ENCODE data around the gene DPEP3.

DNA sequence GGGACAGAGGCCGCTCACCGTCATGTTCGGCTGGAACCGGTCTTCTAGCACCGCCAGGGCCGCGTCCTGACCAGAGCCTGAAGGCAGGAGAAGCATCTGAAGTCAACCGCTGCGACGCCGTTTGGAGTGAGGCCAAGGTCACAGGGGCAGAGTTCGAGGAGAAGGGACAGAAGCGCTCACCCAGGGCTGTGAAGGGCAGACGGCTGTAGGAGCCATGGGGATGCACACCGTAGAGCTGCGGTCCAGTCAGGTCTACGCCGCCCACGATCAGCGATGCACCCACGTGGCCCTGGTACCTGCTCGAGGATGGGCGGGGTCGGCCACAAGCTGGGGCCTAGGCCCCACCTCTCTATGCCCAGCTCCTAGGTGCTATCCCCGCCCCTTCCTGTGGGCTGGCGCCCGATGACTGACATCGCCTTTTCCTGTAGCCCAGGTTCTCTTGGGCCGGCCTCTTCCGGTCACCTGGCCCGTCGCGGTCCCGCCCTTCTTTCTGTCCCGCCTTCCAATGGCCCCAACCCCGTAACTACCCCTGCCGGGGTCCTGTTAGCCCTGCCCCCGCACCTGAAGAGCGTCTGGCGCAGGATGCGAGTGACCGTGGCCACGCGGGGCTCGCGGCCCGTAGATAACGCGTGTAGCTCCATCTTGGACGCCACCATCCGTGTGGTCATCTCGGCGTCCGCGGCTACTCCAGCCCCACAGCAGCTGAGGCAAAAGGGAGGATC is 44.7 kb downstream of the DPEP3 start:
- TF ChIP-seq ZC3H10 (CRISPR knock-in tag; IDR thresholded peaks at IDR 0.05): no peak
- TF ChIP-seq PATZ1 (CRISPR knock-in tag; IDR thresholded peaks at IDR 0.05; ENCODE audit: borderline replicate concordance): no peak
- no peak for TF ChIP-seq POU6F1 (CRISPR knock-in tag; IDR thresholded peaks at IDR 0.05; ENCODE audit: borderline replicate concordance, low read depth)
- TF ChIP-seq ESRRG (CRISPR knock-in tag; IDR thresholded peaks at IDR 0.05): no peak
- TF ChIP-seq ARNTL (CRISPR knock-in tag; IDR thresholded peaks at IDR 0.05; ENCODE audit: borderline replicate concordance, low read depth): no peak
- TF ChIP-seq ZNF8 (CRISPR knock-in tag; IDR thresholded peaks at IDR 0.05): no peak
- no peak for TF ChIP-seq CSDC2 (CRISPR knock-in tag; IDR thresholded peaks at IDR 0.05)
- no peak for TF ChIP-seq PPARA (CRISPR knock-in tag; IDR thresholded peaks at IDR 0.05; ENCODE audit: borderline replicate concordance)
- TF ChIP-seq, protein P1, sequence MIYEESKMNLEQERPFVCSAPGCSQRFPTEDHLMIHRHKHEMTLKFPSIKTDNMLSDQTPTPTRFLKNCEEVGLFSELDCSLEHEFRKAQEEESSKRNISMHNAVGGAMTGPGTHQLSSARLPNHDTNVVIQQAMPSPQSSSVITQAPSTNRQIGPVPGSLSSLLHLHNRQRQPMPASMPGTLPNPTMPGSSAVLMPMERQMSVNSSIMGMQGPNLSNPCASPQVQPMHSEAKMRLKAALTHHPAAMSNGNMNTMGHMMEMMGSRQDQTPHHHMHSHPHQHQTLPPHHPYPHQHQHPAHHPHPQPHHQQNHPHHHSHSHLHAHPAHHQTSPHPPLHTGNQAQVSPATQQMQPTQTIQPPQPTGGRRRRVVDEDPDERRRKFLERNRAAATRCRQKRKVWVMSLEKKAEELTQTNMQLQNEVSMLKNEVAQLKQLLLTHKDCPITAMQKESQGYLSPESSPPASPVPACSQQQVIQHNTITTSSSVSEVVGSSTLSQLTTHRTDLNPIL (CRISPR knock-in tag; IDR thresholded peaks at IDR 0.05; ENCODE audit: low read depth): no peak
- no peak for TF ChIP-seq ZFP3 (CRISPR knock-in tag; IDR thresholded peaks at IDR 0.05)
- TF ChIP-seq GLIS3 (CRISPR knock-in tag; IDR thresholded peaks at IDR 0.05): no peak
- no peak for TF ChIP-seq RARB (CRISPR knock-in tag; IDR thresholded peaks at IDR 0.05)
